Measurements from ENCODE around the gene ENC1.

The ENC1 gene

DNA sequence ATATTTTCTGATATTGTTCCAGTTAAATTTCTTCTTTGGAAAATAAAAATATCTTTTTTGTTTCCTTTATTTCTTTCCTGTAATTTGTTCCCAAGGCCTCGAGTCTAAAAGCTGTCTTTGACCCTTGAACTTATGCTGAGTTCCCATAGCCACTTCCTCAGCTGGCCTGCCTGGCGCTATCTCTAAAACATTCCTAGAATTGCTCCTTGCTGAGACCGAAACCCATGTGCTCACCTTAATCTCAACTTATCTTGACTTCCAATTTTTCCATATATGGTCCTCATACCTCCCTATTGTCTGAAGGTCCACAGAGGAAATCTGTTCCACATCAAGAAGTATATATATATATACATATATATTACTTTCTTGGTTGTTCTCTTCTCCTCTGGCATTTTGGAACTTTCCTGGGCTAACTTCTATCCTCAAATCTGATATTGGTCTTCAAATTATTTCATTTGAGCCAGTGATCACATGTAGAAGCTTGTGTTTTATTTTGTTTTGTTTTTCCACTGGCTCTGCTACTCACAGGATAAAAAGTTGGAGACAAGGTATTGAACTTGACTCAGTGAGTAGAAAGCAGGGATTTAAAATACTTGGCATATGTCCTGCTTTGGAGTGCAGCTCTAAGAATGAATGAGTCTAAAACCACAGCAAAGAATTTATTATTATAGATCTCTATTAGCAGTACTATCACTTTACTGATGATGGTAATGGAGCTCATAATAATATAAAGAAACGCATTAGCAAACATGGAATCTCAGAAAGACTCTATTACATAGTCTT lies 45.2 kb downstream of the ENC1 start:
- DNase-seq (ENCODE audit: low read depth): no peak
- TF ChIP-seq, protein P1, sequence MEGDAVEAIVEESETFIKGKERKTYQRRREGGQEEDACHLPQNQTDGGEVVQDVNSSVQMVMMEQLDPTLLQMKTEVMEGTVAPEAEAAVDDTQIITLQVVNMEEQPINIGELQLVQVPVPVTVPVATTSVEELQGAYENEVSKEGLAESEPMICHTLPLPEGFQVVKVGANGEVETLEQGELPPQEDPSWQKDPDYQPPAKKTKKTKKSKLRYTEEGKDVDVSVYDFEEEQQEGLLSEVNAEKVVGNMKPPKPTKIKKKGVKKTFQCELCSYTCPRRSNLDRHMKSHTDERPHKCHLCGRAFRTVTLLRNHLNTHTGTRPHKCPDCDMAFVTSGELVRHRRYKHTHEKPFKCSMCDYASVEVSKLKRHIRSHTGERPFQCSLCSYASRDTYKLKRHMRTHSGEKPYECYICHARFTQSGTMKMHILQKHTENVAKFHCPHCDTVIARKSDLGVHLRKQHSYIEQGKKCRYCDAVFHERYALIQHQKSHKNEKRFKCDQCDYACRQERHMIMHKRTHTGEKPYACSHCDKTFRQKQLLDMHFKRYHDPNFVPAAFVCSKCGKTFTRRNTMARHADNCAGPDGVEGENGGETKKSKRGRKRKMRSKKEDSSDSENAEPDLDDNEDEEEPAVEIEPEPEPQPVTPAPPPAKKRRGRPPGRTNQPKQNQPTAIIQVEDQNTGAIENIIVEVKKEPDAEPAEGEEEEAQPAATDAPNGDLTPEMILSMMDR (IDR thresholded peaks at IDR 0.05; ENCODE audit: insufficient read depth, low read depth, low read length, missing control alignments): no peak
- no peak overlapping the region for H3K4me3 ChIP-seq (ENCODE audit: low read length)

DNA sequence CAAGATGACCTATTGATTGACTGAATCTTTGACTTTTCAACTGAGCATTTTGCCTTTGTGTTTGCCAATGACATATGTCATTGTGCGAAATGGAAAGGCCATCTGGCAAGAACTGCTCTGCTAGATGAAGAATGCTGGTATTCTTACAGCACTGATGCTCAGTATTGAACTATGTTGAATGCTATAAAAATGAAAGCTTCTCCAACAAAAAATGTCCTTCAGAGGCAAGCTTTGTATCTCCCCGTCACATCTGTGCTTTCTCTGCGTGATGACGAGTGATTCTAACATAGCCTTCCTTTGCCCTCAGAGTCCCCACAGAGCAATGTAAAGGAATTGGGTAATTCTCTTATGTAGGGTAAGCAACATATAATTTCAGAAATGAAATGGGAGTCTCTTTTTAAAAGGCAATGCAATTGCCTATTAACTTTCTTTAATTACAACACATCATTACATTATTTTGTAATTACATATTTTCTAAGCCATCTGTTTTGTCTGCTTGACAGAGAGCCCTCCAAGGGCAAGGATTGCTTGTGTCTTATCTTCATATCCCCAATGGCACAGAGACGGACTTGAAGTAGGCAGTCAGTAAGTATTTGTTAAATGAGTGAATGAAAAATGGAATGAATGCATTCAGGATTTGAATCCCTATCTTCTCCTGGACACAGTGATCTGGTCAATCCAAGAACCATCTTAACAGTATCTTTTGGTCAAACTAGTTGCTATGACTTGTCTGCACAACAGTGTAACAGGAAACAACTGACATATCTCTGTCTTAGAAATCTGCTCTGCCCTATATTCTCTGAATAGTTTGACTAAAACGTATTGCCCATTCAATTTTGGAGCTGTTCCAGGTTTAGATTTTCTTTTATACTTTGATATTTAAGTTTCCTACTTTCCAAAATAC lies 46.1 kb downstream of the ENC1 start:
- H3K4me3 ChIP-seq (ENCODE audit: low read length): no peak overlapping the region
- TF ChIP-seq, protein P1 (IDR thresholded peaks at IDR 0.05; ENCODE audit: insufficient read depth, low read depth, low read length, missing control alignments): no peak
- no peak for DNase-seq (ENCODE audit: low read depth)

DNA sequence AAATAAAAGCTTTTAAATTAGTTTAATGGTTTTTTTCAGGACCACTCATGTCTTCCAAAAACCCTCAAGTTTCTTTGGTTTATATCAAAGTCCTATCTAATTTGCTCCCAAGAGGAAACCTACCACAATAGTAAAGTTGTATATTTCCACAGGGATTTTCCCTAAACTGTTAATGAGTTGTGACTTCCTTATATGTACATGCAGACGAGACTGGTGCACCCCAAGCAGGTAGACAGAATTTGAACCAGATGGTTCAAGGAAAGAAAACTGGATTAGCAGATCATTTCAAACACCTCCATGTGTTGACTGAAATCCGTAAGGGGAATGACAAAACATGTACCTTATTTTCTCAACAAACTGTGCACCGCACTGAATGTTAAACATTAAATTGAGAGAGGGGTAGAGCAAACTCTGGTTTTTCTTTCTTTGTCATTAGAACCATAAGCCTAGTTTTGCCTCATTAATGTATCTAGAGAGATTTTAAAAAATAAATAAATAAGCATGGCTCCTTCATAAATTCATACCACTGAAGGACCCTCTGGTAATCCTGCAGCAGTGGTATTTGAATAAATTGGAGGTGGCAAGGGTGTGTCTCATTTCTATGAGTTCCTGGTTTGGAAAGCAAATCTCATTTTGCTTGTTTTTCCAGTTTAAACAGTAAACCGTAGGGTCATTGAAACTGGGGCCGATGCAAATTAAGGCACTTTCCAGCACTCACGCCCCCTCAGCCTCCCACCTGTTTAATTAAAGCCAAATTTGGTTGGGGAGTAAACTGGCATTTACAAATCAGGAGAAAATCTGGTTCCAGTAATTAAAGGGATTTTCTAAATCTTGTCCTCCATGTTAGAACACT lies 51.1 kb downstream of the ENC1 start:
- no peak overlapping the region for H3K4me3 ChIP-seq (ENCODE audit: low read length)
- DNase-seq (ENCODE audit: low read depth): no peak
- TF ChIP-seq, protein P1 (IDR thresholded peaks at IDR 0.05; ENCODE audit: insufficient read depth, low read depth, low read length, missing control alignments): no peak

DNA sequence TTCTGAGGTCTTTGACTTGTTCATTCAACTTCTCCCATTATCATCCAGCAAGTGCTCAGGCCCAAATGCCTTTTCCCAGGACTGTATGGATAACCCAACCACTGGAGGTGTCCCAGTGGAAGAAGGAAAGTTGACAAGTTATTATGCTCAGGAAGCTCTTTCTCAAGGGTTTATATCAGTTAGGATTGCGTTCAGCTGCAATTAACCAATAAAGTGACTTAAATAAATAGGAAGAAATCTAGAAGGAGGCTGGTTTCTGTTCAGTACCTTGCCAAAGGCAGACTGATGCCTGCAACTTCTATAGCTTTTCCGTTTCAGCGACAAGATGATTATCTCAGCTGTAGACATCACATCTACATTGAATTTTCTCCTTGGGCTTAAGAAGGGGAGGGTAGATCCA lies 52.1 kb downstream of the ENC1 start:
- no peak overlapping the region for H3K4me3 ChIP-seq (ENCODE audit: low read length)
- no peak for DNase-seq (ENCODE audit: low read depth)
- TF ChIP-seq, protein P1 (IDR thresholded peaks at IDR 0.05; ENCODE audit: insufficient read depth, low read depth, low read length, missing control alignments): no peak

DNA sequence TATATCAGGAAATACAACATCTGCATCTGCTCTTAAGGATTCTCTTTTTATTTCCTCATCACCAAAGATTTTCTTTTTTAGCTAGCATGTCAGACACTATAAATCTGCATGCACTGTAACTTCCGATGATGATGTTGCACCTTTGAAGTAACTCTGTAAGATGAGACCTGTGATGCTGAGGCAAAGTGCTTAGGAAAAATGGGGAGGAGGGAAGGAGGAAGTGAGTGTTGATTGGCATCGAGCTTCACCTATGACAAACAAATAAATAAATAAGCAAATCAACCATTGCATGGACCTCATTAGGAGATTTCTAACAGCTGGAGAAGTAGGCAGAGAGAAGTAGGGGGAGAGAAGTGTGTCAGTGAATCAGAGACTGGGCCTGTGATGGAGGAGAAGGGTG lies 52.6 kb downstream of the ENC1 start:
- DNase-seq (ENCODE audit: low read depth): no peak
- TF ChIP-seq, protein P1 (IDR thresholded peaks at IDR 0.05; ENCODE audit: insufficient read depth, low read depth, low read length, missing control alignments): no peak
- H3K4me3 ChIP-seq (ENCODE audit: low read length): no peak overlapping the region

DNA sequence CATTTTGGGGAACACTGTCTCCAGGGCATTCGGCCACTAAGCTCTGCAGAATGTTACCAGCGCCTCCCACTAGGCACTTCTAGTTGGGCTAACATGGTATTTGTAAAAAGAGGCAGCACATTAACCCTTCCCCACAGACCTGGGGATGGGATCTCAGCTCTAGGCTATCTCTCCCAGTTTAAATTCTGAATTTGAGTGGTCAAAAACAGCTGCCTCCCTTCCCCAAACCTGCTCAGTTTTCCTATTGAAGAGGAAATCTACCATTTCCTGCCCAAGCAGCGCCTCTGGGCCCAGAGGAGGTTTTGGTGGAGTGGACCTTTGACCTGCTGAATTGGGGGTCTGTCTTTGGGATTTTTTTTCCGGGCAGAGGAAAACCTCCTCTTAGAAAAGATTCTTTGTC lies 53.2 kb downstream of the ENC1 start:
- DNase-seq (ENCODE audit: low read depth): no peak
- TF ChIP-seq, protein P1 (IDR thresholded peaks at IDR 0.05; ENCODE audit: insufficient read depth, low read depth, low read length, missing control alignments): no peak
- no peak overlapping the region for H3K4me3 ChIP-seq (ENCODE audit: low read length)
